GM18861 (cell line): Measurements from ENCODE around the gene PLA2G4A.

Source experiments
- ATAC-seq: cut with Tn5 transposase; IDR thresholded peaks from one replicate; pipeline ENCODE4 v1.9.1; 2021; ENCODE audit not compliant: unreplicated experiment

PLA2G4A gene

GRCh38 chr1:186831168-186831567 is 2.4 kb downstream of the PLA2G4A start:
- no peak for ATAC-seq

- ATAC-seq: no peak
Measured at GRCh38 chr1:186834399-186834958, 5.7 kb downstream of the PLA2G4A start.

GRCh38 chr1:186835448-186835847 is 6.7 kb downstream of the PLA2G4A start:
- ATAC-seq: no peak

- no peak for ATAC-seq
Measured at GRCh38 chr1:186837806-186838205, 9.1 kb downstream of the PLA2G4A start.

- no peak for ATAC-seq
Measured at GRCh38 chr1:186838380-186839040, 9.8 kb downstream of the PLA2G4A start.

GRCh38 chr1:186839041-186839400 is 10.3 kb downstream of the PLA2G4A start:
- no peak for ATAC-seq

- no peak for ATAC-seq
Measured at GRCh38 chr1:186841599-186841998, 12.8 kb downstream of the PLA2G4A start.

GRCh38 chr1:186842547-186842946 is 13.8 kb downstream of the PLA2G4A start:
- no peak for ATAC-seq

- ATAC-seq: no peak
Measured at GRCh38 chr1:186843226-186843625, 14.5 kb downstream of the PLA2G4A start.

- no peak for ATAC-seq
Measured at GRCh38 chr1:186843931-186844330, 15.2 kb downstream of the PLA2G4A start.

GRCh38 chr1:186845576-186846210 is 16.9 kb downstream of the PLA2G4A start:
- no peak for ATAC-seq

- no peak for ATAC-seq
Measured at GRCh38 chr1:186848509-186849130, 19.9 kb downstream of the PLA2G4A start.

GRCh38 chr1:186849271-186849671 is 20.5 kb downstream of the PLA2G4A start:
- peak; percentile 95 for ATAC-seq

- ATAC-seq: peak; percentile 25
Measured at GRCh38 chr1:186849826-186850225, 21.1 kb downstream of the PLA2G4A start.

GRCh38 chr1:186854102-186854501 is 25.4 kb downstream of the PLA2G4A start:
- ATAC-seq: no peak

- ATAC-seq: no peak
Measured at GRCh38 chr1:186858923-186859322, 30.2 kb downstream of the PLA2G4A start.

GRCh38 chr1:186859995-186860394 is 31.2 kb downstream of the PLA2G4A start:
- ATAC-seq: no peak

- ATAC-seq: no peak
Measured at GRCh38 chr1:186864296-186864695, 35.5 kb downstream of the PLA2G4A start.

- ATAC-seq: peak; percentile 80
Measured at GRCh38 chr1:186865253-186865652, 36.5 kb downstream of the PLA2G4A start.

GRCh38 chr1:186865857-186866256 is 37.1 kb downstream of the PLA2G4A start:
- ATAC-seq: no peak

GRCh38 chr1:186869526-186870228 is 40.9 kb downstream of the PLA2G4A start:
- no peak for ATAC-seq
